Astrocyte of the cerebellum (primary cell): ENCODE measurements around the gene EPN3.

Source experiments
- DNase-seq: peaks from one replicate; pipeline ENCODE4 v3.0.0-alpha.2; 2011; ENCODE audit warnings: low read depth
- H3K4me3 ChIP-seq: 2 replicates; pipeline ENCODE4 v1.5.1; 2011; ENCODE audit warnings: mild to moderate bottlenecking, low read depth, low read length, moderate library complexity
- in situ Hi-C: cut with HindIII; loops from 2 replicates; pipeline ENCODE4 v1.10.0; 2017; ENCODE audit warnings: low sequenced_read_pairs
- TF ChIP-seq, protein P1 (sequence below): IDR thresholded peaks from 2 replicates; pipeline ENCODE4 v1.5.1; 2012; ENCODE audit warnings: low read length, low read depth, moderate library complexity, mild to moderate bottlenecking; ENCODE audit errors: missing control alignments

The EPN3 gene

DNA sequence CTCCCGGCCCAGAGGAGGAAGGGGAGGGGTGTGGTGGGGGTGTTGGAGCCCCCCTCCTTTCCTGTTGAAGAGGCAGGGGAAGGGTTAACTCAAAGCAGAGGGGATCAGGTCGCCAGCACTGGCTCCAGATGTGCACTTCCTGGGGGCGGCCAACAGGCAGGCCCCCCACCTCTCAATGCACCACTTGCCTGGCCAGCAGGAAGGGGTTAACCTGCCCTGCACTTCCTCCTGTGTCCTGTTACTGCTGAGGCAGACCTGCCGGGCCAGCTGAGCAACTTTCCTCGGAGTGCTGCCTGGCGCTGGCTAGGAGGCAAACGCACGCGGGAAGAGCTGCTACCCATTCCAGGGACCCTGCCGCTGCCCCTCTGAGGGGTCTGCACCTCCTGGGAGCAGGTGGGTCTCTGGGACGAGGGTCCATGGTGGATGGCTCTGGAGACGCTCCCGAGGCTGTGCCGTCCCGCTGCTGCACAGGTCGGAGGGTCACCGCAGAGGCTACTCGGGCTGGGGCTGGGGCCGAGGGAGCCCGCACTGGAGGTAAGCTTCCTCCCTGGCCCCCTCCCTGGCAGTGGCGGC is at the start of gene EPN3:
TSS of gene EPN3 (plus strand) at position 284 of the 573 bp plus-strand sequence. CDS start 3,822 bp downstream, outside the sequence.
- H3K4me3 ChIP-seq: no peak within 1 kb of the TSS
- TF ChIP-seq, protein P1, sequence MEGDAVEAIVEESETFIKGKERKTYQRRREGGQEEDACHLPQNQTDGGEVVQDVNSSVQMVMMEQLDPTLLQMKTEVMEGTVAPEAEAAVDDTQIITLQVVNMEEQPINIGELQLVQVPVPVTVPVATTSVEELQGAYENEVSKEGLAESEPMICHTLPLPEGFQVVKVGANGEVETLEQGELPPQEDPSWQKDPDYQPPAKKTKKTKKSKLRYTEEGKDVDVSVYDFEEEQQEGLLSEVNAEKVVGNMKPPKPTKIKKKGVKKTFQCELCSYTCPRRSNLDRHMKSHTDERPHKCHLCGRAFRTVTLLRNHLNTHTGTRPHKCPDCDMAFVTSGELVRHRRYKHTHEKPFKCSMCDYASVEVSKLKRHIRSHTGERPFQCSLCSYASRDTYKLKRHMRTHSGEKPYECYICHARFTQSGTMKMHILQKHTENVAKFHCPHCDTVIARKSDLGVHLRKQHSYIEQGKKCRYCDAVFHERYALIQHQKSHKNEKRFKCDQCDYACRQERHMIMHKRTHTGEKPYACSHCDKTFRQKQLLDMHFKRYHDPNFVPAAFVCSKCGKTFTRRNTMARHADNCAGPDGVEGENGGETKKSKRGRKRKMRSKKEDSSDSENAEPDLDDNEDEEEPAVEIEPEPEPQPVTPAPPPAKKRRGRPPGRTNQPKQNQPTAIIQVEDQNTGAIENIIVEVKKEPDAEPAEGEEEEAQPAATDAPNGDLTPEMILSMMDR: no peak
- DNase-seq: no peak
- in situ Hi-C loops: no loop called here

DNA sequence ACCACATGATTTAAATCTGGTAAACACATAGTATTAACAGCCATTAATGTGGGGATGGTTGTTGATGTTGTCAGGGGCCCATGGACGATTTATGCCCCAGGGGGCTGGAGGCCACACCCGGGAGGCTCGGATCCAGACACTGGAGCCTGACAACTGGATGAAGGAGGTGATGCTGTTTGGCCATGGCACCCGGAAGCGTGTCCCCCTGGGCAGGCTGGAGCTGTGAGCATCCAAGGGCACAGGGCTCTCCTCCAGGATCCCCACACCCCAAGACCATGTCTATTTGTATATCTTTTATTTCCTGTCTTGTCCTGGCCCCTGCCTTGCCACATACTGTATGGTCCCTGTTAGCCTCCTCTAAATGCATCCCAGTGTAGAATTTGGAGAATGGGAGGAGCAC is 49.3 kb upstream of the EPN3 start:
- no peak overlapping the region for H3K4me3 ChIP-seq
- TF ChIP-seq, protein P1: no peak
- in situ Hi-C loops: no loop called here
- DNase-seq: no peak

DNA sequence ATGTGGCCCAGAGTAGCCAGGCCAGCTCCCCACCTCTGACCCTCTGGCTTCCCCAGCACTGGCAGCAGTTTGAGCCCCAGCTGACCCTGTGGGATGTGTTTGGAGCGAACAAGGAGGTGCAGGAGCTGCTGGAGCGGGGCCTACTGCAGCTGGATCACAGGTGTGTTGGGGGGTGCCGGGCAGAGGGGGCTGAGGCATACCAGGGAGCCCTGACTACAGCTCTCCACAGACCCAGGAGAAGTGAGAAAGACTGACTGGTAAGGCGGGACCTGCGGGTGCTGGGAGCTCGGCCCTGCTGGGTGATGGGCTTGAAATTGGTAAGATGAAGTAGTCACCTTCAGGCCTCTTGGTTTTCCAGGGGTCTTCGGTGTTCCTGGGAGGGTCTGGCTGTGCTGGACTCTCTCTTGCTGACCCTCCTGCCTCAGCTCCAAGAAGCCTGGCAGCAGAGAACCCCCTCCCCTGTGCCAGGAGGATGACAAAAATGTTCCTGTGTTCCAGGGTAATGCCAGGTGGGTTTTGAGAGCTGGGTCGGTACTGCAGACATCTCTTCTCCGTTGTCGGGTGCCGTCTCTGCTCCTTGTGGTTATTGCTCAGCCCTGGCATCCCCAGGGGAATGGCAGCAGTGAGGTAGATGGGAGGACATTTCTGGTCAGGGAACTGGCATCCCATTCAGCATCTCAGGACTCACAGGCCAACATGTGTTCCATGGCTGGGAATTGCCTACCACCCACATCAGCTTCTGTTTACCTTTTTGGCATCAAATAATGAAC is 48.0 kb upstream of the EPN3 start:
- DNase-seq: no peak
- H3K4me3 ChIP-seq: no peak overlapping the region
- in situ Hi-C loops: no loop called here
- TF ChIP-seq, protein P1: no peak

DNA sequence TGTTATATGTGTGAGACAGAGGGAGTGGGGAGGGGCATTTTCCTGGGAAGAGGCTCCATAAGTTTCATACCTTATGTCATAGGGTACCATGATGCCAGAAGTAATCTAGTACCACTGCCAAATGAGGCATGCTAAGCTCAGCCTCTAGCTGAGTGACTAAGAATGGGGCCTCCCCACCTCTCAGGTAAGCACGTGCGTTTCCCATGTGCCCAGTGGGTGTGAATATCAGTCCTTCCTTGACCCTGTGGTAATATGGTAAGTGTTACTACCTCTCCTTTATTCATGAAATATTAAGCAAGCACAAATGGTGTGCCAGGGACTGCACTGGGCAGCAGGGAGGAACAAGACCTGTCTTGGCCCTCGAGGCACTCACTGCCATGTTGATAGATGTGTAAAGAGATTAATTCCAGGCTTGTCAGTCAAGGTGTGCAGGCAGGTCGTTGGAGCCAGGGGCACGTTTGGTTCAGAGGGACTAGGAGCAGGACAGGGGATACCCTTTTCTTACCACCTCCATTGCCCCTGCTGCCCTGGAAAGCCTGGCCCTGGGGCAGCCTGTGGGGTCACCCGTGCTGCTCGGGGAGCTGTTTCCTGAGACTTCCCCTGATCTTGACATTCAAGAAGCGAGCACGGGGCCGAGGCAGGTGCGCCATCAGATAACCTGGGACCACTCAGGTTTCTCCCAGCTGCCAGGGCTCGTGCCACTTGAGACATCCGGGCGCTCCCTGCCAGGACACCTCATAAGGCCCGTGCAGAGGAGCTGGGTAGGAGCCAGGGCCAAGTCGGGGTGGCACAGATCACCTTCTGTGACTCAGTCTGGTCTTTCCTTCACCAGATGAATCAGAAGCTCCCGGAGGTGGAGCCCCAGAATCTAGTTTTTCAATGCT is 45.1 kb upstream of the EPN3 start:
- in situ Hi-C loops: no loop called here
- TF ChIP-seq, protein P1: no peak
- DNase-seq: no peak
- H3K4me3 ChIP-seq: no peak overlapping the region

DNA sequence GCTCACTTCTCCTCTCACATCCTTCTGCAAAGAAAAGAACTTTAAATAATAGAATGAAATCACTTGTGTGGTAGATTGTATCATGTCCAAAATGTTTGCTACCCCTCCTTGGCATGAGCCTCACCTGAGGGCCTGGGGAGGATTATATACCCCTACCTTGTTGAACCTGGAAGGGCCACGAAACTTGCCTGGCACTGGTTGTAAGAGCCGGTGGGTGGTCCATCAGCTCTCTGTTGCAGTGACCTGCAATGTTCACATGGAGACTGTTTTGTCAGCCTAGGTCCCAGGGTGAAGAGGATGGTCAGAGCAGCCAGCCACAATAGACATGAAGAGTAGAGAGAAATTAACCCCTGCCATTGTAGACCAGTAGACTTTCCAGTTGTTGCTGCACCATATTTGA is 43.7 kb upstream of the EPN3 start:
- TF ChIP-seq, protein P1: no peak
- DNase-seq: no peak
- H3K4me3 ChIP-seq: no peak overlapping the region
- in situ Hi-C loops: no loop called here

DNA sequence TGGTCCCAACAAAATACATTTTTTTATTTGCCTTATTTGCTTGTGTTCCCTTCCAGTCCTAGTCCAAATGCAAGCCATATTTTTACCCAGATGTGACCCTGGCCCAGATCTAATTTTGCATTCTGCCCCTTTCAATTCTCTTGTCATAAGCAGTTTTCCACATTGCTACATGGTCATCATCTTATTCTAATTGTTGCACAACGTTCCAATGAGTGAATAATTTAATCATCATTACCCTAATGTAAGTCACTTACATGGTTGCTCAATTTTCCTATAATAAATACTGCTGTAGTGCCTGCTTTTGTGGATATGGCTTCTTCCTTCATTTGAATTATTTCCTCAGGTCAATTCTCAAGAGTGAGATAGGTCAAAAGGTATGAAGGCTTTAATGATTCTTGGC is 41.0 kb upstream of the EPN3 start:
- TF ChIP-seq, protein P1: no peak
- no peak overlapping the region for H3K4me3 ChIP-seq
- in situ Hi-C loops: no loop called here

More for the DNA sequence above, 41.0 kb upstream of the EPN3 start:
- DNase-seq: no peak
